Left ventricle myocardium inferior (tissue), 1 donor: ENCODE results near the gene HTR2C. TPM values are rescaled to one million over a fixed set of nuclear protein-coding genes. Genes with fewer than 3 reads are reported as not detected.

Source experiments
- DNase-seq: peaks from one replicate; pipeline ENCODE4 v3.0.0-alpha.2; 2020
- H3K27ac ChIP-seq: fragments of 200-600 bp; replicated peaks from 2 replicates; pipeline ENCODE4 v1.8.0; 2021
- H3K27me3 ChIP-seq: fragments of 200-600 bp; 2 replicates; pipeline ENCODE4 v1.8.0; 2021; ENCODE audit warnings: low read depth
- H3K36me3 ChIP-seq: fragments of 200-600 bp; 2 replicates; pipeline ENCODE4 v1.8.0; 2021
- H3K4me1 ChIP-seq: fragments of 200-600 bp; 2 replicates; pipeline ENCODE4 v1.8.0; 2021
- H3K4me3 ChIP-seq: fragments of 200-600 bp; 2 replicates; pipeline ENCODE4 v1.8.0; 2021; ENCODE audit warnings: mild to moderate bottlenecking, moderate library complexity
- H3K9me3 ChIP-seq: fragments of 200-600 bp; replicated peaks from 2 replicates; pipeline ENCODE4 v1.8.0; 2021
- CTCF ChIP-seq: fragments of 200-600 bp; IDR thresholded peaks from 2 replicates; pipeline ENCODE4 v1.8.0; 2021; ENCODE audit warnings: antibody characterized with exemption, mild to moderate bottlenecking, borderline replicate concordance
- intact Hi-C: fragments of 100-400 bp; cut with micrococcal nuclease; formaldehyde crosslinking; loops from one replicate; pipeline ENCODE4 v1.11.0; 2022
- total RNA-seq: library from RNA; stranded (reverse); fragmentation: NEBNext Ultra II Directional; extraction: Animal tissue kit (Norgen Biotek cat#: 25700); gene quantifications from one replicate; pipeline ENCODE4 v1.2.1, GENCODE V29; 2021
- donor health status: DM: no; HTN: yes; CAD: no; lungs with severe emphysema.

HTR2C gene
- total RNA-seq, 1 donor from 2014 or later, result not detected

GRCh38 chrX:114712466-114712865, 128.6 kb downstream of the HTR2C start:
- Histone ChIP-seq H3K9me3 (no peaks in the 10 kb centered on the region), H3K27me3 (no peaks in the 10 kb centered on the region), H3K4me3 (no peak overlapping the region), H3K27ac (no peak overlapping the region), H3K36me3 (no peaks in the 10 kb centered on the region), H3K4me1 (no peaks in the 10 kb centered on the region)
- TF ChIP-seq CTCF, result no peak
- intact Hi-C loops, result no loop called here
- no peak for DNase-seq

- no peaks in the 10 kb centered on the region for H3K27me3 ChIP-seq
- no peaks in the 10 kb centered on the region for H3K36me3 ChIP-seq
- no peaks in the 10 kb centered on the region for H3K4me1 ChIP-seq
- H3K4me3 ChIP-seq, result no peak overlapping the region
- DNase-seq, result no peak
- H3K27ac ChIP-seq, result no peak overlapping the region
- intact Hi-C loops, result no loop called here
- H3K9me3 ChIP-seq, result no peaks in the 10 kb centered on the region
- TF ChIP-seq CTCF, result no peak
Observed at GRCh38 chrX:114715096-114715495, 131.2 kb downstream of the HTR2C start.

- intact Hi-C loops, result no loop called here
- H3K9me3 ChIP-seq, result no peaks in the 10 kb centered on the region
Observed at GRCh38 chrX:114717921-114718320, 134.0 kb downstream of the HTR2C start.

GRCh38 chrX:114766541-114766940, 182.7 kb downstream of the HTR2C start:
- H3K4me3 ChIP-seq, result no peak overlapping the region
- intact Hi-C loops, result no loop called here
- no peaks in the 10 kb centered on the region for H3K27me3 ChIP-seq
- H3K36me3 ChIP-seq, result no peaks in the 10 kb centered on the region
- no peaks in the 10 kb centered on the region for H3K4me1 ChIP-seq
- no peaks in the 10 kb centered on the region for H3K9me3 ChIP-seq
- no peak for DNase-seq
- no peak overlapping the region for H3K27ac ChIP-seq
- no peak for TF ChIP-seq CTCF

More at GRCh38 chrX:114717921-114718320, 134.0 kb downstream of the HTR2C start:
- Histone ChIP-seq H3K27ac (no peak overlapping the region), H3K36me3 (no peaks in the 10 kb centered on the region), H3K4me3 (no peak overlapping the region), H3K4me1 (no peaks in the 10 kb centered on the region), H3K27me3 (no peaks in the 10 kb centered on the region)
- no peak for TF ChIP-seq CTCF
- DNase-seq, result no peak

- peak; percentile 39 for TF ChIP-seq CTCF
- Histone ChIP-seq H3K9me3 (no peaks in the 10 kb centered on the region), H3K27me3 (no peaks in the 10 kb centered on the region), H3K27ac (no peak overlapping the region), H3K4me3 (no peak overlapping the region), H3K4me1 (no peaks in the 10 kb centered on the region), H3K36me3 (no peaks in the 10 kb centered on the region)
- intact Hi-C loops, result no loop called here
- no peak for DNase-seq
Observed at GRCh38 chrX:114774691-114775090, 190.8 kb downstream of the HTR2C start.

- Histone ChIP-seq H3K36me3 (no peaks in the 10 kb centered on the region), H3K27me3 (no peaks in the 10 kb centered on the region), H3K4me1 (no peaks in the 10 kb centered on the region), H3K27ac (no peak overlapping the region), H3K4me3 (no peak overlapping the region), H3K9me3 (peaks cover 14% of the 10 kb centered on the region)
- DNase-seq, result no peak
- no peak for TF ChIP-seq CTCF
- intact Hi-C loops, result no loop called here
Observed at GRCh38 chrX:114782925-114783324, 199.0 kb downstream of the HTR2C start.
